B cell (primary cell): Measurements from ENCODE around the gene SLC9C1.

Experiments used
- CTCF ChIP-seq: fragments of 200-600 bp; IDR thresholded peaks from one replicate; pipeline ENCODE4 v1.8.0; 2022; ENCODE audit warnings: antibody characterized with exemption, mild to moderate bottlenecking
- EZH2 ChIP-seq: IDR thresholded peaks from 2 replicates; pipeline ENCODE4 v1.6.1; 2012; ENCODE audit warnings: borderline replicate concordance, low read depth, mild to moderate bottlenecking, moderate library complexity, low read length; ENCODE audit not compliant: insufficient read depth, poor library complexity, severe bottlenecking

GRCh38 chr3:112199622-112200316, 94.2 kb downstream of the SLC9C1 start:
- TF ChIP-seq CTCF: no peak
- TF ChIP-seq EZH2: no peak
